RWPE2 (cell line): ENCODE data around the gene KIF25.

Source experiments
- ATAC-seq: fragments of 200-7000 bp; cut with Tn5 transposase; 3 replicates; pipeline ENCODE4 v1.9.1; 2021; ENCODE audit warnings: low read depth
- DNase-seq: peaks from one replicate; pipeline ENCODE4 v3.0.0-alpha.2; 2020; ENCODE audit warnings: low spot score
- H3K27ac ChIP-seq: fragments of 450-650 bp; 2 replicates; pipeline ENCODE4 v1.5.1; 2017; ENCODE audit warnings: mild to moderate bottlenecking; ENCODE audit not compliant: poor library complexity, severe bottlenecking
- H3K27me3 ChIP-seq: fragments of 250-450 bp; sonication (Bioruptor Pico); 2 replicates; pipeline ENCODE4 v1.5.1; 2021; ENCODE audit warnings: mild to moderate bottlenecking, moderate library complexity; ENCODE audit not compliant: insufficient read depth, poor library complexity, severe bottlenecking
- H3K36me3 ChIP-seq: fragments of 250-450 bp; sonication (Bioruptor Pico); 2 replicates; pipeline ENCODE4 v1.5.1; 2020; ENCODE audit warnings: low read depth, mild to moderate bottlenecking, moderate library complexity
- H3K4me1 ChIP-seq: fragments of 250-450 bp; sonication (Bioruptor Pico); 2 replicates; pipeline ENCODE4 v1.5.1; 2021; ENCODE audit warnings: mild to moderate bottlenecking, moderate library complexity; ENCODE audit not compliant: insufficient read depth, poor library complexity, severe bottlenecking
- H3K4me3 ChIP-seq: fragments of 250-450 bp; sonication (Bioruptor Pico); 2 replicates; pipeline ENCODE4 v1.5.1; 2021; ENCODE audit warnings: mild to moderate bottlenecking, moderate library complexity; ENCODE audit not compliant: severe bottlenecking
- H3K9me3 ChIP-seq: fragments of 250-450 bp; sonication (Bioruptor Pico); 2 replicates; pipeline ENCODE4 v1.5.1; 2021; ENCODE audit warnings: mild to moderate bottlenecking, moderate library complexity; ENCODE audit not compliant: severe bottlenecking
- CTCF ChIP-seq: fragments of 450-650 bp; IDR thresholded peaks from one replicate; pipeline ENCODE4 v1.5.1; 2017; ENCODE audit warnings: mild to moderate bottlenecking, moderate library complexity; ENCODE audit not compliant: poor library complexity, severe bottlenecking

Gene KIF25

GRCh38 chr6:168018664-168019063 is 21.2 kb downstream of the KIF25 start:
- no peak for TF ChIP-seq CTCF
- no peak for DNase-seq
- peaks cover 17% of the 10 kb centered on the region for H3K27me3 ChIP-seq

GRCh38 chr6:168020242-168020641 is 22.8 kb downstream of the KIF25 start:
- no peak for TF ChIP-seq CTCF

More at GRCh38 chr6:168018664-168019063, 21.2 kb downstream of the KIF25 start:
- no peak overlapping the region for H3K27ac ChIP-seq
- H3K36me3 ChIP-seq: no peaks in the 10 kb centered on the region
- H3K4me3 ChIP-seq: no peak overlapping the region
- no peaks in the 10 kb centered on the region for H3K9me3 ChIP-seq
- no peaks in the 10 kb centered on the region for H3K4me1 ChIP-seq
- no peak for ATAC-seq

GRCh38 chr6:168021581-168021980 is 24.1 kb downstream of the KIF25 start:
- no peaks in the 10 kb centered on the region for H3K4me1 ChIP-seq
- DNase-seq: no peak
- H3K9me3 ChIP-seq: no peaks in the 10 kb centered on the region
- H3K4me3 ChIP-seq: no peak overlapping the region
- H3K27me3 ChIP-seq: peaks cover 14% of the 10 kb centered on the region
- no peak for ATAC-seq
- no peak overlapping the region for H3K27ac ChIP-seq
- TF ChIP-seq CTCF: no peak
- no peaks in the 10 kb centered on the region for H3K36me3 ChIP-seq

More at GRCh38 chr6:168020242-168020641, 22.8 kb downstream of the KIF25 start:
- Histone ChIP-seq H3K27ac (no peak overlapping the region), H3K36me3 (no peaks in the 10 kb centered on the region), H3K4me1 (no peaks in the 10 kb centered on the region), H3K4me3 (no peak overlapping the region), H3K27me3 (peaks cover 17% of the 10 kb centered on the region), H3K9me3 (no peaks in the 10 kb centered on the region)
- DNase-seq (no peak), ATAC-seq (no peak)

GRCh38 chr6:168022488-168023321 is 25.2 kb downstream of the KIF25 start:
- ATAC-seq: no peak
- no peaks in the 10 kb centered on the region for H3K4me1 ChIP-seq
- no peaks in the 10 kb centered on the region for H3K9me3 ChIP-seq
- H3K27me3 ChIP-seq: peaks cover 5% of the 10 kb centered on the region
- no peak overlapping the region for H3K27ac ChIP-seq
- H3K36me3 ChIP-seq: no peaks in the 10 kb centered on the region
- no peak for TF ChIP-seq CTCF
- DNase-seq: no peak
- no peak overlapping the region for H3K4me3 ChIP-seq

GRCh38 chr6:168024951-168025510 is 27.6 kb downstream of the KIF25 start:
- no peak overlapping the region for H3K27ac ChIP-seq
- no peak for ATAC-seq

More at GRCh38 chr6:168024951-168025510, 27.6 kb downstream of the KIF25 start:
- Histone ChIP-seq H3K4me3 (no peak overlapping the region), H3K9me3 (no peaks in the 10 kb centered on the region), H3K27me3 (no peaks in the 10 kb centered on the region), H3K4me1 (no peaks in the 10 kb centered on the region), H3K36me3 (no peaks in the 10 kb centered on the region)
- no peak for TF ChIP-seq CTCF
- DNase-seq: no peak
